ENCODE measurements around the gene TPSAB1.
"Not testable (repeated sequence)": the region's sequence is repeated elsewhere in the genome, so short reads cannot be mapped to it uniquely, and the experiment has no call there.

The TPSAB1 gene

GRCh38 chr16:1240436-1240835, at the start of gene TPSAB1:
TPSAB1 (plus strand) TSS chr16:1240705; CDS start chr16:1240939, 234 bp downstream.
- in situ Hi-C loops (cut with MboI; ENCODE audit: low sequenced_read_pairs): not testable (repeated sequence)

- in situ Hi-C loops (cut with MboI; ENCODE audit: low sequenced_read_pairs): not testable (repeated sequence)
These were observed 49.7 kb upstream of the TPSAB1 start for GRCh38 chr16:1190789-1191188.

- in situ Hi-C loops (cut with MboI; ENCODE audit: low sequenced_read_pairs): no loop called here
These were observed 48.0 kb upstream of the TPSAB1 start for GRCh38 chr16:1192384-1193073.

- in situ Hi-C loops (cut with MboI; ENCODE audit: low sequenced_read_pairs): no loop called here
These were observed 47.2 kb upstream of the TPSAB1 start for GRCh38 chr16:1193143-1193824.

- in situ Hi-C loops (cut with MboI; ENCODE audit: low sequenced_read_pairs): no loop called here
These were observed 46.5 kb upstream of the TPSAB1 start for GRCh38 chr16:1193825-1194581.

DNA sequence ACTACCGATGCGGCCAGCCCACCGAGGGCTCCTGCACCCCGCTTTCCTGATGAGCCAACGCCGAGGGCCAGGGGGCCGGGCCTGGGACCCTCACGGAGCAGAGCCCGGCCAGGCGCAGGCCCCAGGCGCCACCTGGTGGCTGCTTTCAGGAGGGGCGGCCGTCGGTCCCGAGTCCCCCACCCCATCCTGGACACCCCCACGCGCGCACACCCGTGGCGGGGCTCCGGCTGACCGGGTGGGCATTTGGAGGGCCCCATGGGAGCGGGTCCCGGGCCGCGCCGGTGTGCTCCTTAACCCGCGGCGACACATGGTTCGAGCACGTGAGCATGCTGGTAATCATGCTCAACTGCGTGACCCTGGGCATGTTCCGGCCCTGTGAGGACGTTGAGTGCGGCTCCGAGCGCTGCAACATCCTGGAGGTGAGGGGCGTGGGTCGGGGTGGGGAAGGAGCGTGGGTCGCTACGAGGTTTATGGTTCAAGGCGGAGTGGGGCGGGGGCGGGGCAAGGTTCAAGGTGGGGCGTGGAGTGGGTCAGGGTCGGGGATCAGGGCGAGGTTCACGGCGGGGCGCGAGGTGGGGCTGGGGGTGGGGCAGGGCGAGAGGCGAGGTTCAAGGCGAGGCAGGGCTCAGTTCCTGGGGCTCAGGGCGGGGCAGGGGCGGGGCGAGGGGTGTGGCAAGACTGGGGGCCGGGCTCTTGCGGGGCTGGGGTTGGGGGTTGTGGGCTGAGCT, 45.7 kb upstream of the TPSAB1 start:
- in situ Hi-C loops (cut with MboI; ENCODE audit: low sequenced_read_pairs): no loop called here

- in situ Hi-C loops (cut with MboI; ENCODE audit: low sequenced_read_pairs): no loop called here
These were observed 45.2 kb upstream of the TPSAB1 start for GRCh38 chr16:1195393-1195666.

DNA sequence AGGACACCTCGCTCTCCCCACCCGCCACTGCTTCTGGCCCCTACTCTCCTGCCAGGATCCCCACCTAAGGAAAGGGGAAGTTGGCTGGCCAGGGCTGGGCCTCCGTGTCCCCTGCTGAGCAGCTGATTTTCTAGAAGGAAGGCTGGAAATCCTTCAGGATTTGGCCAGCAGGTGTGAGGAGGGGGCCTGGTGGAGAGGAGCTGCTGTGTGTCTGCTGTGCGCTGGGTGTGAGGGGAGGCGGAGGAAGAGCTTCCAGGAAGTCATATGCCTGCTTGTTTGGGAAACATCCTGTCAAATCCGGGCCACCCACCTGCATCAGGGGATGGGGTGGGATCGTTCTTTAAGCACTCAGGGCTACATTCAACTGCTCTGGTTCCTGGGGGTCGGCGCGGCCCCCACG, 44.0 kb upstream of the TPSAB1 start:
- in situ Hi-C loops (cut with MboI; ENCODE audit: low sequenced_read_pairs): no loop called here

GRCh38 chr16:1197237-1197866, 43.2 kb upstream of the TPSAB1 start:
- in situ Hi-C loops (cut with MboI; ENCODE audit: low sequenced_read_pairs): no loop called here

GRCh38 chr16:1198194-1198593, 42.3 kb upstream of the TPSAB1 start:
- in situ Hi-C loops (cut with MboI; ENCODE audit: low sequenced_read_pairs): no loop called here

DNA sequence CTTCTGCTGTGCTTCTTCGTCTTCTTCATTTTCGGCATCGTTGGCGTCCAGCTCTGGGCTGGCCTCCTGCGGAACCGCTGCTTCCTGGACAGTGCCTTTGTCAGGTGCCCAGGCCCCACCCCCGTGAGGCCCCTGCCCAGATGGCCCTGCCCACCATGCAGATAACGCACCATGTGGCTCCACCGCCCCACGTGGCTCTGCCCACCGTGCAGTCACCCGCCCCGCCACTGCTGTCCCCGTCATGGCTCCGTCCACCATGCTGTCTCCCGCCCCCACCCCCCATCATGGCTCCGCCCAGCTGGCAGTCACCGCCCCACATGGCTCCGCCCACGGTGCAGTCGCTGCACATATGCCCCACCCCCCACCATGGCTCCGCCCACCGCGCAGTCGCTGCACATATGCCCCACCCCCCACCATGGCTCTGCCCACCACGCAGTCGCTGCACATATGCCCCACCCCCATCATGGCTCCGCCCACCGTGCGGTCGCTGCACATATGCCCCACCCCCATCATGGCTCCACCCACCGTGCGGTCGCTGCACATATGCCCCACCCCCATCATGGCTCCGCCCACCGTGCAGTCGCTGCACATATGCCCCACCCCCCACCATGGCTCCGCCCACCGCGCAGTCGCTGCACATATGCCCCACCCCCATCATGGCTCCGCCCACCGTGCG, 41.7 kb upstream of the TPSAB1 start:
- in situ Hi-C loops (cut with MboI; ENCODE audit: low sequenced_read_pairs): not testable (repeated sequence)

DNA sequence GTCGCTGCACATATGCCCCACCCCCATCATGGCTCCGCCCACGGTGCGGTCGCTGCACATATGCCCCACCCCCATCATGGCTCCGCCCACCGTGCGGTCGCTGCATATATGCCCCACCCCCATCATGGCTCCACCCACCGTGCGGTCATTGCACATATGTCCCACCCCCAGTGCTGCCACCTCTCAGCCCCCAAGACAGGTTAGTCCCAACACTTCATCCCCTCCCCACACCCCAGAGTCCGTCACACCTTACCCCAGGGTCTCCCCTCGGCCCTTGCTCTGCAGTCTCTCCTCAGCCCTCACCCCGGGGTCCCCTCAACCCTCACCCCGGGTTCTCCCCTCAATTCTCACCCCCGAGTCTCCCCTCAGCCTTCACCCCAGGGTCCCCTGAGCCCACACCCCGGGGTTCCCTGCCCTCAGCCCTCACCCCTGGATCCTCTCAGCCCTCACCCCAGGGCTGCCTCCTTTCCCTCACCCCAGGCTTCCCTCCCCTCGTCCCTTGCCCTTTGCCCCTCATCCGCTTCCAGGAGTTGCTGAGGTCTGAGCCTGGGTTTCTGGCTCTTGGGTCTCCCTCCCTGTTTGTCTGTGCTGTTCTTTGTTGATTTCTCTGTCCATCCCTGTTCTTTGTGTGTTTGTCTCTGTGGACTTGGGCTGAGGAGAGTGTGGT, 41.0 kb upstream of the TPSAB1 start:
- in situ Hi-C loops (cut with MboI; ENCODE audit: low sequenced_read_pairs): no loop called here

DNA sequence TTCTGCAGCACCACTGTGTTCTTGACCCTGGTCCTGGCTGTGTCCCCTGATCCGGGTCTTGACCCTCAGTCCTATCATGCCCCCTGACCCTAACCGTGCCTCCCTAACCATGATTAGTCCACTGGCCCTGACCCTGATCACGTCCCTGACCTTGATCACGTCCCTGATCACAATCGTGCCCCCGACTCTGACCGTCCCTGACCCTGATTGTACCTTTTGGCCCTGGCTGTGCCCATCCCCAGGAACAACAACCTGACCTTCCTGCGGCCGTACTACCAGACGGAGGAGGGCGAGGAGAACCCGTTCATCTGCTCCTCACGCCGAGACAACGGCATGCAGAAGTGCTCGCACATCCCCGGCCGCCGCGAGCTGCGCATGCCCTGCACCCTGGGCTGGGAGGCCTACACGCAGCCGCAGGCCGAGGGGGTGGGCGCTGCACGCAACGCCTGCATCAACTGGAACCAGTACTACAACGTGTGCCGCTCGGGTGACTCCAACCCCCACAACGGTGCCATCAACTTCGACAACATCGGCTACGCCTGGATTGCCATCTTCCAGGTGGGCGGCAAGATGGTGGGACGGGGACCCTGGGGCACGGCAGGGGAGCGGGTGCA, 40.4 kb upstream of the TPSAB1 start:
- in situ Hi-C loops (cut with MboI; ENCODE audit: low sequenced_read_pairs): no loop called here

GRCh38 chr16:1201444-1201843, 39.1 kb upstream of the TPSAB1 start:
- in situ Hi-C loops (cut with MboI; ENCODE audit: low sequenced_read_pairs): no loop called here

- in situ Hi-C loops (cut with MboI; ENCODE audit: low sequenced_read_pairs): no loop called here
These were observed 38.2 kb upstream of the TPSAB1 start for GRCh38 chr16:1202274-1202673.

- in situ Hi-C loops (cut with MboI; ENCODE audit: low sequenced_read_pairs): no loop called here
These were observed 35.6 kb upstream of the TPSAB1 start for GRCh38 chr16:1204933-1205332.

DNA sequence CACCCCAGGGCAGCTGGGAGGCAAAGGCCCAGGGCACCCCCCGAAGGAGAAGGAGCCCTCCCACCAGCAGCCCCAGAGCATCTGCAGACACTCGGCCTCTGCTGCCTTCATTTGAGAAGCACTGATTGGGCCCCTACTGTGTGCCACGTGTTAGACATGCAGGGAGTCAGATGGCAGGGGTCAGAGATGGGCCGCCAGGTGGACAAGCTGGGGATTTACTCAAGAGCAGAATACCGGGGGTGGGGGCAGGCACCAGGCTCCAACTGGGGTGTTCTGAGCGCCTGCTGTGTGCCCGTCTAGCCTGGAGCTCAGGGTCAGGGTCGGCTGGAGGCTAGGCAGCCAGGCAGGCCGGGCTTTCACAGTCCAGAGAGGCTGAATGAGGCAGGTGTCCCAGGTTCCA, 34.2 kb upstream of the TPSAB1 start:
- in situ Hi-C loops (cut with MboI; ENCODE audit: low sequenced_read_pairs): no loop called here

- in situ Hi-C loops (cut with MboI; ENCODE audit: low sequenced_read_pairs): no loop called here
These were observed 33.7 kb upstream of the TPSAB1 start for GRCh38 chr16:1206786-1207185.

DNA sequence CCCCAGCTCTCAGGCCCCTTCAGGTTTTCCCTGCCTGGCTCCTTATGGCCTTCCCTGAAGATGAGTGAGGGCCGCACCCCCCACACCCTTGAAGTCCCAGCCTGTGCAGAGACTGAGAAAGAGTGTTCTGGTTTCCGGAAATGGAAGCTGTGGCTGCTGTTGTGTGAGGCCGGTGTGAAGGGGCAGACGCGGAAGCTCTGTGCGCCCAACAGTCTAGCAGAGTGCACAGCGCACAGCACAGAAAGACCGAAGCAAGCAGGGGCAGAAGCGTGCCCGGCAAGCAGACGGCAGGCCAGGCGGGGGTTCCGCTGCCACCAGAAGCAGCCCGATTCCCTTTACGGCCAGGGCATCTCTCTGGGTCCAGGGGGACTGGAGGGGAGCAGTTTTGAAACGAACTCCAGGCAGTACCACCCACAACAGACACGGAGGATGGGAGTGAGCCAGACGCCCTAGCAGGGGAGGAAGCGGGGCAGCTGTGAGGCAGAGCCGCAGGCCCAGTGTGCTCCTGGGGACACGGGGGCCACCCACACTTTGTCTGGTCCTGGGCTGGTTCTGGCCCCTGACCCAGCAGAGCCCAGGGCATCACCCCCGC, 32.2 kb upstream of the TPSAB1 start:
- in situ Hi-C loops (cut with MboI; ENCODE audit: low sequenced_read_pairs): no loop called here

Measured in hTERT RPE-1 (cell line).